Activated CD8-positive, alpha-beta T cell treated with anti-CD3 and anti-CD28 coated beads for 36 hours (primary cell): ENCODE data around the gene YEATS4. TPM values are rescaled to one million over a fixed set of nuclear protein-coding genes. Genes with fewer than 3 reads are reported as not detected.

Source experiments
- ATAC-seq: fragments of 200-7000 bp; cut with Tn5 transposase; one replicate; pipeline ENCODE4 v1.10.0; 2021; ENCODE audit warnings: mild to moderate bottlenecking, moderate library complexity
- CTCF ChIA-PET: fragments of 350-600 bp; sonication (Branson Sonifier 250); formaldehyde crosslinking; loops from one replicate; lab custom pipeline; 2021; ENCODE audit warnings: antibody characterized with exemption; lab: Charles Lee
- POLR2A ChIA-PET: fragments of 350-600 bp; sonication (Branson Sonifier 250); formaldehyde crosslinking; loops from one replicate; lab custom pipeline; 2021; ENCODE audit warnings: antibody characterized with exemption; lab: Charles Lee
- DNase-seq: peaks from one replicate; pipeline ENCODE4 v3.0.0-alpha.2; 2020
- H3K27ac Mint-ChIP-seq: one replicate; pipeline ENCODE4 v1.8.0; 2021; ENCODE audit warnings: mild to moderate bottlenecking, mixed read lengths
- H3K27me3 Mint-ChIP-seq: one replicate; pipeline ENCODE4 v1.8.0; 2021; ENCODE audit warnings: mixed read lengths
- H3K36me3 Mint-ChIP-seq: one replicate; pipeline ENCODE4 v1.8.0; 2021; ENCODE audit warnings: low read depth, mixed read lengths
- H3K4me1 Mint-ChIP-seq: one replicate; pipeline ENCODE4 v1.8.0; 2021; ENCODE audit warnings: low read depth, mixed read lengths
- H3K4me3 Mint-ChIP-seq: one replicate; pipeline ENCODE4 v1.8.0; 2021; ENCODE audit warnings: mild to moderate bottlenecking, moderate library complexity, mixed read lengths
- H3K9me3 Mint-ChIP-seq: one replicate; pipeline ENCODE4 v1.8.0; 2021; ENCODE audit warnings: mixed read lengths
- intact Hi-C: fragments of 100-400 bp; cut with micrococcal nuclease; formaldehyde crosslinking; loops from one replicate; pipeline ENCODE4 v1.10.0; 2022
- total RNA-seq, 2 experiments: library from RNA; stranded (reverse); gene quantifications; one replicate each; pipeline ENCODE4 v1.2.3, GENCODE V29; 2021
- TF ChIP-seq, protein P1 (sequence below): fragments of 200-600 bp; IDR thresholded peaks from one replicate; pipeline ENCODE4 v1.8.0; 2022; ENCODE audit warnings: antibody characterized with exemption, mild to moderate bottlenecking

Gene YEATS4
- total RNA-seq, 2 experiments from 2014 or later = 54.0 to 60.9 TPM

DNA sequence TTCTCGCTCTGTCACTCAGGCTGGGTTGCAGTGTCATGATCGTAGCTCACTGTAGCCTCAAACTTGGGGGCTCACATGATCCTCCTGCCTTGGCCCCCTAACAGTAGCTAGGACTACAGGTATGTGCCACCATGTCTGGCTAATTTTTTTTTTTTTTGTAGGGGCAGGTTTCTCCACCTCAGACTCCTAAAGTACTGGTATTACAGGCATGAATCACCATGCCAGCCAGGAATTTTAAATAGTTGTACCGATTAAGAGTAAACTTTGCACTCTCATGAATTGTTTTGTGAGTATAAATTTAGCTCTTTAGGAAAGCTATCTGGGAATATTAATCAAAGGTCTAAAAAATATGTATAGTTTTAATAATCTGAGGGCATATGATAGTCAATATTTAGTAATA is 25.5 kb downstream of the YEATS4 start:
- peaks cover 36% of the 10 kb centered on the region for H3K36me3 Mint-ChIP-seq
- POLR2A ChIA-PET = no interaction called here

DNA sequence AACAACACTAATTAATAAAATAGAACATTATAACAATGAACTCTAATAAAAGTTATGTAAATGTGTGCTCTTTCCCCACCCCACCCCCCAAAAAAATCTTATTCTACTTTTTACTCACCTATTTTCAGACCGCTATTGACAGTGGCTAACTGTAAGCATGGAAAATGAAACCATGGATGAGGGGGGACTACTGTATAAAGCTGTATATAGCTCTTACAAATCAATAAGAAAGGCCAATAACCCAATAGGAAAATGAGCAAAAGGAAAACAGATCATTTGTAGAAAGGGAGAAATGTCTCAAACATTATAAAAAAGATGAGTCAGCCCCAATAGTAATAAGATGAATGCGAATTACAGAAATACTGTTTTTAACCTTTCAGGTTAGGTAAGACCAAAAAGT is 27.4 kb downstream of the YEATS4 start:
- TF ChIP-seq, protein P1, sequence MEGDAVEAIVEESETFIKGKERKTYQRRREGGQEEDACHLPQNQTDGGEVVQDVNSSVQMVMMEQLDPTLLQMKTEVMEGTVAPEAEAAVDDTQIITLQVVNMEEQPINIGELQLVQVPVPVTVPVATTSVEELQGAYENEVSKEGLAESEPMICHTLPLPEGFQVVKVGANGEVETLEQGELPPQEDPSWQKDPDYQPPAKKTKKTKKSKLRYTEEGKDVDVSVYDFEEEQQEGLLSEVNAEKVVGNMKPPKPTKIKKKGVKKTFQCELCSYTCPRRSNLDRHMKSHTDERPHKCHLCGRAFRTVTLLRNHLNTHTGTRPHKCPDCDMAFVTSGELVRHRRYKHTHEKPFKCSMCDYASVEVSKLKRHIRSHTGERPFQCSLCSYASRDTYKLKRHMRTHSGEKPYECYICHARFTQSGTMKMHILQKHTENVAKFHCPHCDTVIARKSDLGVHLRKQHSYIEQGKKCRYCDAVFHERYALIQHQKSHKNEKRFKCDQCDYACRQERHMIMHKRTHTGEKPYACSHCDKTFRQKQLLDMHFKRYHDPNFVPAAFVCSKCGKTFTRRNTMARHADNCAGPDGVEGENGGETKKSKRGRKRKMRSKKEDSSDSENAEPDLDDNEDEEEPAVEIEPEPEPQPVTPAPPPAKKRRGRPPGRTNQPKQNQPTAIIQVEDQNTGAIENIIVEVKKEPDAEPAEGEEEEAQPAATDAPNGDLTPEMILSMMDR = no peak
- intact Hi-C loops = no loop called here
- Mint-ChIP-seq H3K36me3 (peaks cover 36% of the 10 kb centered on the region), H3K4me1 (peaks cover 4% of the 10 kb centered on the region), H3K27me3 (no peaks in the 10 kb centered on the region), H3K9me3 (no peaks in the 10 kb centered on the region), H3K4me3 (no peak overlapping the region), H3K27ac (no peak overlapping the region)
- ATAC-seq (no peak), DNase-seq (no peak)
- CTCF ChIA-PET = interaction anchor here (7.5 kb wide), 1 partner anchor 184 kb away, joined by 40 read pairs; no protein-coding TSS in a partner anchor
- POLR2A ChIA-PET = no interaction called here

More for the DNA sequence above, 25.5 kb downstream of the YEATS4 start:
- Mint-ChIP-seq H3K4me1 (peaks cover 2% of the 10 kb centered on the region), H3K27me3 (no peaks in the 10 kb centered on the region), H3K4me3 (no peak overlapping the region), H3K27ac (no peak overlapping the region), H3K9me3 (no peaks in the 10 kb centered on the region)
- intact Hi-C loops = no loop called here
- CTCF ChIA-PET = interaction anchor here (0.7 to 7.5 kb wide), 5 partner anchors 9 to 199 kb away, joined by 3 to 40 read pairs (median 5); no protein-coding TSS in a partner anchor
- ATAC-seq (no peak), DNase-seq (no peak)
- TF ChIP-seq, protein P1 = no peak

DNA sequence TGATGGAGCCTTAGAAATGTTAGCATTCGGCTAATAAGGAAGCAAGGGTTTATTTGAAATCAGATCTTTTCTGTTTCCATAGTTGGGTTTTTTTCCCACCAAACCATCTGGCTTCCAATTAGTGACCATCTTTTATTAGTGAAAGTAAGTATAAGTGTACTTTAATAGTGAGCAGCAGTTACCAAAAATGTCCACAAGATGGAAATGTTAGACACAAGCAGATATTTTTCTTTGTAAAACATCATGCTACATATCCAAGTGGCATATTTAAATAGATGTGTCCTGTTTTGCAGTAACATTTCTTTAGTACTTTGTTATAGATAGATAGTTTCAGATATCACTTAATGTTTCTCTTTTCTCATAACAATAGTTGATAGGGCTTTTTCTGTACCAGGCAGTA is 28.8 kb downstream of the YEATS4 start:
- CTCF ChIA-PET = interaction anchor here (1.4 to 7.5 kb wide), 2 partner anchors 31 to 182 kb away, joined by 3 to 40 read pairs; no protein-coding TSS in a partner anchor
- POLR2A ChIA-PET = interaction anchor here (0.6 kb wide), 1 partner anchor 175 kb away, joined by 3 read pairs; no protein-coding TSS in a partner anchor
- H3K27me3 Mint-ChIP-seq = no peaks in the 10 kb centered on the region
- peaks cover 8% of the 10 kb centered on the region for H3K4me1 Mint-ChIP-seq
- DNase-seq = no peak
- intact Hi-C loops = no loop called here
- no peak overlapping the region for H3K27ac Mint-ChIP-seq
- peaks cover 34% of the 10 kb centered on the region for H3K36me3 Mint-ChIP-seq
- no peaks in the 10 kb centered on the region for H3K9me3 Mint-ChIP-seq
- TF ChIP-seq, protein P1 = peak; percentile 25
- ATAC-seq = no peak
- no peak overlapping the region for H3K4me3 Mint-ChIP-seq

DNA sequence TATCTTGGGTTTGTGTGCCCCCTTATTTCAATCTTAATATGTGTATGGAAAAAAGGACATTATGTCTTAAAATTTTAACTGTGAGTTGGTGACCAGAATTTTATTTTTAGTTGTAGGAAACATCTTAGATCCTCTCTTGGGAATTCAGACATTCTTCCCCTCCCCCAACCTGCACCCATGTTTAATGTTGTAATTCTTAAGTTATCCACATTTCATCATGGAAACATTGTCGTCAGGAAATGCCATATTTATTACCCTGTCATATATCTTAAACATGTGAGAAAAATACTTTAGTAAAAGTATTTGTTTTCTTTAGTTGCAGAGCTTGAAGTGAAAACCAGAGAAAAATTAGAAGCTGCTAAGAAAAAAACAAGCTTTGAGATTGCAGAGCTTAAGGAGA is 30.3 kb downstream of the YEATS4 start:
- POLR2A ChIA-PET = interaction anchor here (1.0 to 1.4 kb wide), 2 partner anchors 29 to 31 kb away, joined by 3 to 4 read pairs; no protein-coding TSS in a partner anchor
- H3K27ac Mint-ChIP-seq = no peak overlapping the region

More for the DNA sequence above, 30.3 kb downstream of the YEATS4 start:
- Mint-ChIP-seq H3K9me3 (no peaks in the 10 kb centered on the region), H3K4me1 (peaks cover 8% of the 10 kb centered on the region), H3K27me3 (no peaks in the 10 kb centered on the region), H3K4me3 (no peak overlapping the region), H3K36me3 (peaks cover 34% of the 10 kb centered on the region)
- ATAC-seq (no peak), DNase-seq (no peak)
- intact Hi-C loops = no loop called here
- TF ChIP-seq, protein P1 = no peak
- CTCF ChIA-PET = interaction anchor here (1.2 to 7.5 kb wide), 6 partner anchors 32 to 208 kb away, joined by 3 to 40 read pairs (median 4); no protein-coding TSS in a partner anchor
